Adipocyte (in vitro differentiated cells): Measurements from ENCODE around the gene RNF126.
"Not testable (repeated sequence)": the region's sequence is repeated elsewhere in the genome, so short reads cannot be mapped to it uniquely, and the experiment has no call there.

ENCODE experiments used
- DNase-seq: peaks from one replicate; pipeline ENCODE4 v3.0.0-alpha.2; 2015; ENCODE audit warnings: low read depth
- H3K27me3 ChIP-seq: replicated peaks from 2 replicates; pipeline ENCODE4 v1.7.0; 2013; ENCODE audit warnings: mild to moderate bottlenecking, low read length, moderate library complexity; ENCODE audit not compliant: control insufficient read depth, insufficient read depth
- H3K36me3 ChIP-seq: 2 replicates; pipeline ENCODE4 v1.7.0; 2013; ENCODE audit warnings: low read length, mild to moderate bottlenecking, moderate library complexity; ENCODE audit not compliant: control insufficient read depth, insufficient read depth, severe bottlenecking
- H3K4me1 ChIP-seq: 2 replicates; pipeline ENCODE4 v1.7.0; 2013; ENCODE audit warnings: mild to moderate bottlenecking, low read length, moderate library complexity; ENCODE audit not compliant: control insufficient read depth, insufficient read depth
- H3K4me3 ChIP-seq: 2 replicates; pipeline ENCODE4 v1.7.0; 2013; ENCODE audit warnings: mild to moderate bottlenecking, low read length, moderate library complexity
- H3K9ac ChIP-seq: 2 replicates; pipeline ENCODE4 v1.7.0; 2013; ENCODE audit warnings: mild to moderate bottlenecking, low read length, moderate library complexity
- H3K9me3 ChIP-seq: 2 replicates; pipeline ENCODE4 v1.7.0; 2013; ENCODE audit warnings: mild to moderate bottlenecking, low read length, moderate library complexity; ENCODE audit not compliant: control insufficient read depth

RNF126 gene

DNA sequence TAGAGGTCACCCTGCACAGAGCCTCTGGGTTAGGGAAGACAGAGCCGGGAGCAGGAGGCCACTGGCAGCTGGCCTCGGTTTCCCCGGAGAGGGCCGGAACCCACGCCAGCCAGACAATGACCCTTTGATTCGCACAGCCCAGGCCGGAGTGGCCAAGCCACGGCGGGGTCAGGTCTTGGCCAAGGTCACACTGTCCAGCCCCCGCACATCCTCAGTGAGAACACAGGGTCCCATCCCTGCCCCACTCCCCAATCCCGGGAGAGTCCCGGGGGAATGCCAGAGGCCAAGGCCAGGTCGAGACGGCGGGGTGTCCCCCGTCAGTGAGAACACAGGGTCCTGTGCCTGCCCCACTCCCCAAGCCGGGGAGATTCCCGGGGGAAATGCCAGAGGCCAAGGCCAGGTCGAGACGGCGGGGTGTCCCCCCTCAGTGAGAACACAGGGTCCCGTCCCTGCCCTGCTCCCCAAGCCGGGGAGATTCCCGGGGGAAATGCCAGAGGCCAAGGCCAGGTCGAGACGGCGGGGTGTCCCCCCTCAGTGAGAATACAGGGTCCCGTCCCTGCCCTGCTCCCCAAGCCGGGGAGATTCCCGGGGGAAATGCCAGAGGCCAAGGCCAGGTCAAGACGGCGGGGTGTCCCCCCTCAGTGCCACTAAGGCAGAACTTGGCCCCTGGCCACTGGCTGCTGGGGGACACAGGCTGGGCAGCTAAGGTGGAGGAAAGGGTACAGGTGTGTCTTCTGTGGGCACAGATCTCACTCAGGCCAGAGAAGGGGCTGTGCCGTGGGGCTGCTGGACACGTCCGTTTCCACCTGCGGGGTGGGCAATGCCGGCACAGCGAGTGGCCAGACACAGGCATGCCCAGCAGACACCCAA is 11.5 kb upstream of the RNF126 start:
- Histone ChIP-seq H3K9ac (peak overlapping the region; percentile 87), H3K27me3 (no peaks in the 10 kb centered on the region), H3K36me3 (no peaks in the 10 kb centered on the region), H3K4me1 (peaks cover 46% of the 10 kb centered on the region), H3K9me3 (no peaks in the 10 kb centered on the region), H3K4me3 (no peak overlapping the region)
- DNase-seq, result no peak

DNA sequence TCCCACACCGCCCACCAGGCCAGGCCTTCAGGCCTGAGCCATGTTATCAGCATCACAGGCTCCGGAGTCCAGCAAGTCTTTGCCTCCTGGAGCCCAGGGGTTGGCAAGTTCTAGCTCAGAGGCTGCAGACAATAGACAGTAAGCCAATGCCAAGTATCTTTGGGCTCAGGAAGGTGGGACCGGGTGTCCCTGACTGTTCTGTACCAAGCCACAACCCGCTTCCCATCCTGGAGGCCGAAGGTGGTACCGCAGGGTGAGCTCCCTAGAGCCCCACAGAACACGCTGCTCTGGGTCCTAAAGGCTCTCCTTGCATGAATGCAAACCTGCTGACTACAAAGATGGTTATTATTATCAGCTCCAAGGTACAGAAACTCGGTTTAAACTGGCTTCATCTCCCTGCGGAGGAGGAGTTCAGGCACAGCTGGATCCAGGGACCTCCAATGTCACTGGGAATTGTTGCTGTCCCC is 7.6 kb upstream of the RNF126 start:
- H3K4me1 ChIP-seq, result peaks cover 33% of the 10 kb centered on the region
- no peak overlapping the region for H3K9ac ChIP-seq
- H3K9me3 ChIP-seq, result no peaks in the 10 kb centered on the region
- no peak for DNase-seq
- H3K27me3 ChIP-seq, result no peaks in the 10 kb centered on the region
- no peaks in the 10 kb centered on the region for H3K36me3 ChIP-seq
- H3K4me3 ChIP-seq, result no peak overlapping the region

DNA sequence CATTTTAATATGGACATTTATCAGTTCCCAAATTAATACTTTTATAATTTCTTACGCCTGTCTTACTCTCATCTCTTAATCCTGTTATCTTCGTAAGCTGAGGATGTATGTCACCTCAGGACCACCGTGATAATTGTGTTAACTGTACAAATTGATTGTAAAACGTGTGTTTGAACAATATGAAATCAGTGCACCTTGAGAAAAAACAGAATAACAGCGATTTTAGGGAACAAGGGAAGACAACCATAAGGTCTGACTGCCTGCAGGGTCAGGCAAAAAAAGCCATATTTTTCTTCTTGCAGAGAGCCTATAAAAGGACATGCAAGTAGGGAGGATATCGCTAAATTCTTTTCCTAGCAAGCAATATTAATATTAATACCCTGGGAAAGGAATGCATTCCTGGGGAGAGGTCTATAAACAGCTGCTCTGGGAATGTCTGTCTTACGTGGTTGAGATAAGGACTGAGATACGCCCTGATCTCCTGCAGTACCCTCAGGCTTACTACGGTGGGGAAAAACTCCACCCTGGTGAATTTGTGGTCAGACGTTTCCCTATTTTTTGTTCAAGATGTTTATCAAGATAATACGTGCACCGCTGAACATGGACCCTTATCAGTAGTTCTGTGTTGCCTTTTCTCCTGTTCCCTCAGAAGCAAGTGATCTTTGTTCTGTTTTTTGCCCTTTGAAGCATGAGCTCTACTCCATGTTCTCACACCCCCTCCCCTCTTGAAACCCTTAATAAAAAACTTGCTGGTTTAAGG is 5.8 kb upstream of the RNF126 start:
- not testable (repeated sequence) for H3K27me3 ChIP-seq, DNase-seq, H3K36me3 ChIP-seq, H3K9ac ChIP-seq, H3K9me3 ChIP-seq, H3K4me3 ChIP-seq
- peaks cover 37% of the 10 kb centered on the region for H3K4me1 ChIP-seq

DNA sequence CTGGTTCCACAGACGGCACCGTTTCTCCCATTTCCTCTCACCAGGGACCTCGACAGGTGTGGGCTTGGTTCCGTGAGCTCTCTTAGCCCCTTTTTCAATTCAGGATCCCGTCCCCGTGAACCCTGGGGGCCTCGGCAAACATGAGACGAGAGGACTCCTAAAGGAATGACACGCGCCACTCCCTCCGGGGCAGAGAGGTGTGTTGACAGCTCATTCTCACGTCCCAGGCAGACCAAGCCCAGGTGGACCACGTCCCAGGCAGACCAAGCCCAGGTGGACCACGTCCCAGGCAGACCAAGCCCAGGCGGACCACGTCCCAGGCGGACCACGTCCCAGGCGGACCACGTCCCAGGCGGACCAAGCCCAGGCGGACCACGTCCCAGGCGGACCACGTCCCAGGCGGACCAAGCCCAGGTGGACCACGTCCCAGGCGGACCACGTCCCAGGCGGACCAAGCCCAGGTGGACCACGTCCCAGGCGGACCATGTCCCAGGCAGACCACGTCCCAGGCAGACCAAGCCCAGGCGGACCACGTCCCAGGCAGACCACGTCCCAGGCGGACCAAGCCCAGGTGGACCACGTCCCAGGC is 4.1 kb upstream of the RNF126 start:
- not testable (repeated sequence) for DNase-seq, H3K9me3 ChIP-seq, H3K4me3 ChIP-seq, H3K36me3 ChIP-seq, H3K27me3 ChIP-seq, H3K9ac ChIP-seq
- peaks cover 31% of the 10 kb centered on the region for H3K4me1 ChIP-seq

DNA sequence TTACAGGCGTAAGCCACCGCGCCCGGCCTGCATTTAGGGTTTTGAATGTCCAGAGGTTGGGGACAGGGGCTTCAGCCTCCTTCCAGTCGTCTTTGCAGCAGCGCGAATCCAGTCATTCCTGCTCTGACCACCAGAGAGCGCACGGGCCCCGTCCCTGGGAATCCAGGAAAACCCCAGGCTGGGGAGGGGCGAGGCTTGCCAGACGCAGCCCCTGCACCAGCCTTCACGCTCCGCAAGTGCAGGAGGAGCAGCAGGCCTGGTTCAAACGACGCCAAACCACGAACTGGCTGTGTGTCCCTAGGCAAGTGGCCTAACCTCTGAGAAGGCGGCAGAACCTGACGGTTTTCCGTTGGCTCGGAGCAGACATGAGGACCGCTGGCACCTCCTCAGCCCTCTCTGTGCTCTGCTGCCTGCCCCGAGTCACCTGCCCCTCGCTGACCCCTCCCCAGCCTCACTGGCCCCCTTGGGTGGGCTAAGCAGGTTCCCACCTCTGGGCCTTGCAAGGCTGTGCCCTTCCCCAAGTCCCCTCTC is 2.0 kb upstream of the RNF126 start:
- H3K27me3 ChIP-seq, result no peaks in the 10 kb centered on the region
- no peaks in the 10 kb centered on the region for H3K36me3 ChIP-seq
- peak; percentile 93 for DNase-seq
- H3K4me1 ChIP-seq, result peaks cover 44% of the 10 kb centered on the region
- H3K9me3 ChIP-seq, result no peaks in the 10 kb centered on the region
- H3K9ac ChIP-seq, result peak overlapping the region; percentile 93
- H3K4me3 ChIP-seq, result no peak overlapping the region

DNA sequence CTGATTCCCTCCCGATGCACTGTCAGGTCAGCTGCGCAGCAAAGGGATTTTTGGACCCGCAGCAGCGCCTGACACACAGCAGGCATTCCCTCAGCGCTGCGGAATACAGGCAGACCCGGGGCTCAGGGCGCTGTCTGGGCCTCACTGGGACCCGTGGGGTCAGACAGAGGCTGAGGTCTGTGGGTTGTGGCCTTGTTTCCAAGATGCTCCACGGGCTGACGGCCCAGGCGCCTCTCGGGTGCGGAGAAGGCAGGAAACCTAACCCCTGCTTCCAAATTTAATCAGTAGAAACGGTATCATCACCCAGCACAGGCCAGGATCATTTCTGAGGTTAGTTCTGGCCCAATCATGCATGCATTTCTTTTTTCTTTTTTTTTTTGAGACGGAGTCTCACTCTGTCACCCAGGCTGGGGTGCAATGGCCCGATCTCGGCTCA is 686 bp upstream of the RNF126 start:
- Histone ChIP-seq H3K27me3 (no peaks in the 10 kb centered on the region), H3K9me3 (no peaks in the 10 kb centered on the region), H3K4me3 (peak overlapping the region; percentile 82), H3K36me3 (no peaks in the 10 kb centered on the region), H3K9ac (peak overlapping the region; percentile 93), H3K4me1 (peaks cover 57% of the 10 kb centered on the region)
- no peak for DNase-seq

DNA sequence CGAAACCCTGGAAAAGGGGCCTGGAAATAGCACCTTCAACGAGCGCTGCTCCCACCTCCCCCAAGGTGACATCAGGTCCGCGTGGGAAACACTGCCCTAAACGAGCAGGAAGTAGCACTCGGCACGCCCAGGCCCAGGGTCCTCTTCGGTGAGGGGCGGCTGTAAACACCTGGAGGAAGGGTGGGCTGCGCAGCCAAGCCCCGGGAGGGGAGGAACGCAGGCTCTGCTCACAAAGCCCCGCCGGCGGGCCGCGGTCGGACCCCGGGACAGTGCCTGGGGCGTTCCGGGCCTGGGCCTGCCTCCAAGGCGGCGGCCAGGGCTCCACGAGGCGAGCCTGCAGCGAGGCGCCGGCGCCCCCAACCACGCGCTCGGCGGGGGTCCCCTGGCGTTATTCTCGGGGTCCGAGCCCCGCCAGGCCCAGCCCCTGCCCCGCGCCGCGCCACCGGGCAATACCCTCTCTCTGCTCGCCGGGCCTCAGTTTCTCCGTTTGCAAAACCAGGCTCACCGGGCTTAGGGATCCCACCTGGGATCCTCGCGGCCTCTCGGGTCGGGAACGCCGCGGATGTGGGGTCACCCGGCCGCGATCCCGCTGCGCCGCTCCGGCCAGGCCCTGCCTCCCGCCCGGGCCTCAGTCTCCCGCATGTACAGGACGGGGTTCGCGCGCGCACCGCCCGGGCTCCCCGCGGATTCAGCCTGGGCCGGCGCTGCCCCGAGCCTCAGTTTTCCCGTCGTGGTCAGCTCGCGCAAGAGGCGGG is 630 bp downstream of the RNF126 start:
- peak; percentile 63 for DNase-seq
- Histone ChIP-seq H3K4me3 (peak overlapping the region; percentile 91), H3K36me3 (peaks cover 4% of the 10 kb centered on the region), H3K9me3 (no peaks in the 10 kb centered on the region), H3K4me1 (peaks cover 54% of the 10 kb centered on the region), H3K9ac (peak overlapping the region; percentile 97), H3K27me3 (no peaks in the 10 kb centered on the region)

DNA sequence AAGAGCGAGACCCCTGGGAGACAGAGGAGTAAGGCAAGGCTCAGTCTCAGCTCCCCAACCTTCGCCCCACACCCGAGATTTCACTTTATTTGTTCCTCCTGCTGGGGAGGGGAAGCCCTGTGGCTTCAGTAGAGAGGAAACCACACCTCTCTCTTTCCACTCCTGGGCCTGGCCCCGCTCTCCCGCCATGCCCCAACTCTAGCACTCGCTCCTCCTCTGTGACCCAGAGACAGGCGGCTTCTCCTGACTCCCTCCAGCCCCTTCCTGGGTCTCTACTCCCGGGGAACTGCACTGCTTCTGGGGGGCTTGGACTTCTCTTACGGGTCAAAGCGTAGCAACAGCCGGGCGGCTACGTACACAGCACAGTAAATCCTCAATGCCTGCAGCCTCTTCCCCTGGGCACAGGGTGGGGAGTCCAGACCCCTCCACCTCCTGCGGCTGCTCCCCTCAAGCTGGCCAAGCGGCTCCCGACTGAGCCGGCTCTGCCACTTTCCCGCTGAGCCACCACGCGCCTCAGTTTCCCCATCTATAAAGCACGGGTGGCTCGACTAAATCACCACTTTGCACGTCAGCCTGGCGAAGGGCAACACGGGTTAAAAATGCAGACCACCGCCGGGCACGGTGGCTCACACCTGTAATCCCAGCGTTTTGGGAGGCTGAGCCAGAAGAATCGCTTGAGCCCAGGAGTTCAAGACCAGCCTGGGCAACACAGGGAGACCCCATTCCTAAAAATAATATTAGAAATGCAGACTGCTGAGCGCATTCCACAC is 1.4 kb downstream of the RNF126 start:
- Histone ChIP-seq H3K9ac (peak overlapping the region; percentile 97), H3K27me3 (no peaks in the 10 kb centered on the region), H3K9me3 (no peaks in the 10 kb centered on the region), H3K4me3 (peak overlapping the region; percentile 91), H3K36me3 (peaks cover 4% of the 10 kb centered on the region), H3K4me1 (peaks cover 54% of the 10 kb centered on the region)
- peak; percentile 40 for DNase-seq

DNA sequence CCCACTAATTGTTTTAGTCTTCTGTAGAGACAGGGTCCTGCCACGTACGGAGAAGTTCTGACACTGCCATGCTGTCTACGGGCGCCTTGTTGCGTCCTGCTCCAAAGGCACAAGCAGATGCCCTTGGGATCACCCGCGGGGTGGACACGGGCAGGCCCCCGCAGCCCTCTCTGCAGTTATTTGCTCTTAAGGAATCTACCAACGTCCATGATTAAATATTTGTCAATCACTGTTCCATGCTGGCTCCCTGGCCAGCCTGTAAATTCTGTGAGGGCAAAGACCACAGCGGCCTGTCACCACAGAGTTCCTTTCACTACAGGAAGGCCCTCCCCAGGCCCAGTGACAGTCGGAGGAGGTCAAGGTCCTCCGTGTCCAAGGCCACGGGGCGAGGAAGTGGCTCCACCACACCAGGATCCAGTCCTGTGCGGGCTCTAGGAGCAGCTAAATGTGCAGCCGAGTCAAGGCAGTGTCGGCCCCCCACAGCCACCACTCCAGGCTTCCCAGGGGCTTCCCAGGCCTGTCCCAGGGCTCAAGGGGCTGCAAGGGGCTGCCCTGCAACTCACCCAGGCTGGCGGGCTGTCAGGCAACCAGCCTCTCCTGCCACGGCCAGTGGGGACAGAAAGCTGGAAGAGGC is 2.1 kb downstream of the RNF126 start:
- H3K9me3 ChIP-seq, result no peaks in the 10 kb centered on the region
- peak overlapping the region; percentile 91 for H3K4me3 ChIP-seq
- DNase-seq, result no peak

More for the DNA sequence above, 2.1 kb downstream of the RNF126 start:
- no peaks in the 10 kb centered on the region for H3K27me3 ChIP-seq
- peak overlapping the region; percentile 97 for H3K9ac ChIP-seq
- H3K4me1 ChIP-seq, result peaks cover 54% of the 10 kb centered on the region
- peaks cover 4% of the 10 kb centered on the region for H3K36me3 ChIP-seq
